SKM-1 (cell line): ENCODE results near the gene RFXAP.
A peak's percentile ranks its signal among the peaks of the same experiment; 100 is the strongest.

Source experiments
- DNase-seq: peaks from one replicate; lab custom pipeline; 2025; ENCODE audit not compliant: unreplicated experiment; lab: John Stamatoyannopoulos, UW

The RFXAP gene

DNA sequence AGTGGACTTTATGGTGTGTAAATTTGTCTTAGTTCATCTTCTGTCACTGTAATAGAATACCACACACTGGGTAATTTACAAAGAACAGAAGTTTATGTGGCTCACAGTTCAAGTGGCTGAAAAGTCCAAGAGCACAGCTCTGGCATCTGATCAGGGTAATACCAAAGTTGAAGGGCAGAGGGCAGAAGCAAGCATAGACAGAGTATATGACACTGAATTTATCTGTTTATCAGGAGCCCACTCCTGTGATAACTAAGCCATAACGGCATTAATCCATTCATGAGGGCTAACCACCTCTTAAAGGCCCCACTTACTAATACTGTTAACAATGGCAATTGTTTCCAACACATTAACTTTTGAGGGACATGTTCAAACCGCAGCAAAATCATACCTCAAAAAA lies 4.0 kb upstream of the RFXAP start:
- DNase-seq, result no peak

DNA sequence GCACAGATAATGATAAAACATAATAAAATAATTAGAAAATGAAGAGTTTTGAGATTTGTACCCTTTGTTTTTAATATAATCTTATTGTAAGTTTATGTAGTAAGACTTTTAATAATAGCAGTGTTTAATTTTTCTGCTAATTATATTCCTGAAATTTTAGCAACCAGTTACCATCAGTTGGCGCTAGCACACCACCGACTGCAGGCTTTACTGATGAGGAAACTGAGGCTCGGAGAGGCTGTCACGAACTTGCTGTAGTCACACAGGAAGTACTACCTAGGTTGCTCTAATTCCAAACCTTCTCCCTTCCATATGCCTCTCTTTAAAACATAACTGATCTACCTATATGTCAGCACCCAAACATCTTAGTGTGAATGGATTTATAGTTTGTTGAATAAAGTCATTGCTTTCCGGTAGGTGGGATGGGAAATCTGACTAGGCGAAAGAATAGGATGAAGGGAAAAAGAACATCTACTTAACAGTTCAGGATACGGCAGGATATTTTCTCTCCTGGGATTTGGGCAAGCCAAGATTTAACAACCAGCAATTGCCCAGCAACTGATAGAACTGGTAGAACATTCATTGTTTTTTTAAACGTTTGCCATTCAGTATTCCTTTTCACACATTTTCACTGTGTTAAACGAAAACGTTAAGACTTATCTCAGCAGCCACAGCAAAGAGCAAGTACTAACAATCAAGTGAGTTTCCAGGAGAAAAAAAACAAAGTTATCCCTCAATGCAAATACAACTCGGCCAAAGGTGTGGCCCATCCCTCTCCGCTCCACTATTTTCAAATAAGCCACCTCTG lies 822 bp upstream of the RFXAP start:
- no peak for DNase-seq

DNA sequence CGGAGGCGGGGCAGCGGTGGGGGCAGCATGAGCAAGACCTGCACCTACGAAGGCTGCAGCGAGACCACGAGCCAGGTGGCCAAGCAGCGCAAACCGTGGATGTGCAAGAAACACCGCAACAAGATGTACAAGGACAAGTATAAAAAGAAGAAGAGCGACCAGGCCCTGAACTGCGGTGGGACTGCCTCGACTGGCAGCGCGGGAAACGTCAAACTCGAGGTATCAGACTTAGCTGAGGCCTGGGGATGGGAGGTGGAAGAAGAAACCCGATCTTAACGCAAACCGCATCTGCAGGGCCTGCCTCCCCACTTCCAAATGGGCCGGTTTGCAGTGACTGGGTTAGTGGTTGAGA lies 693 bp downstream of the RFXAP start:
- DNase-seq, result peak; percentile 4

DNA sequence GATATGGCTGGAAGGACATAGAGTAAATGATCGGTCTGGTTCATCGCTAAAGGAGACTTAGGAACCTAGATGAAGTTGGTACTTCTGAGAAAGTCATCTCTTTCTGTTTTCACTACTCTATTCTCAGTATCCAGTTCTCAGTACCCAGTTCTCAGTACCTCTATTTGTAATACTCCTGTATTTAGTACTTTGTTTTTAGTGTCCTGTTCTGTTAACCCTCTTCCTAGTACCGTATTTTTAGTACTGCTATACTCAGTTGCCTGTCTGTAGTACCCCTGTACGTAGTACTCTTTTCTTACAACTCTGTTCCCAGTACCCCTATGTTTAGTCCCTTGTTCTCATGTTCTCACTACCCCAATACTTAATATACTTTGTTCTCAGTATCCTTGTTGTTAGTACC lies 1.2 kb downstream of the RFXAP start:
- no peak for DNase-seq

DNA sequence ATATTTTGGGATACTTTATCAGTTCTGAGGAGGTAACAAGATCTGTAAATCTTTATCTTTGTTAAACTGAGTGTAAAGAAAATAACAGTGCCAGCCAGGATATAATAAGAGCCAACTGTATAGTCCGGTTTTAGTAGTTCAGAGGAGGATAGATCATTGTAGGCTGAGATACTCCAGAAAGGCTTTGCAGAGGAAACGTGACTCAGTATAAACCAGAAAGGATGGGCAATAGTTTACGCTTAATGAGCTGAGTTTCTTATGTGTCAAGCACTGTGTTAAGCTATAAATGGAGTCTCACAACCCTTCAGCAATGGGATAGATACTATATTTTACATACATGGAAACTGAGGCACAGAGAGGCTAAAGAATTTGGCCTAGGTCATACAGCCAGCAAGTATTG lies 3.8 kb downstream of the RFXAP start:
- DNase-seq, result no peak

DNA sequence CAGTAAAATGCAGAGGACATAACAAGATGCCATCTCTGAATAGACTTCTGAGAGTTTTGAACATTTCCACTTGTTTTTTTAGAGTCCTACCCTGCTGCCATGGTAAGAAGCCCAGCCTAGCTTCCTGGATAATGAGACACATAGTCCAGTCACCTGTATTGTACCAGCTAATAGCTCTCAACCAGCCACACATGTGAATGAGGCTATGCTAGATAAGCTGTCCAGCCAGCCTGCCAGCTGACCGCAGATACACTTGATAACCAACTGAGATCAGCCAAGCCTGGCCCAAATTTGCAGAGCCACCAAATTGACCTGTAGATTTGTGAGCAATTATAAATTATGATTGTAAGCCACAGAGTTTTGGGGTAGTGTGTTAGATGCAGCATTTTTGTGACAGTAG lies 10.7 kb downstream of the RFXAP start:
- DNase-seq, result no peak

DNA sequence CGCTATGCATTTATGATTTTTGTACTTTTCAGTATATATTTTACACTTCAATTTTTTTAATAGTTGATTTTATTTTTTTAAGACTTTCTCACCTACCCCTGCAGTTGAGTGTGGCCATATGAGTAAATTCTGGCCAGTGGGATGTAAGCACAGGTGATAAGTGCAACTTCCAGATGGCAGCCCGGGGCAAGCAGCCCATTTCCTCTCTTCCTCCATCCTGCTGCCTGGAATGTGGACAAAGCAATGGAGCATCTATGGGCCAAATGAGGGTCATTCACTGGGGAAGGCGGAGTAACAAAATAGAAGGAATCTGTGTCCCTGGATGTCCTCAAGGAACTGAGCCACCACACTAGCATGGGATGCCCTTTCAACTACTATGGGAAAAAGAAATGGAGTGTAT lies 12.3 kb downstream of the RFXAP start:
- no peak for DNase-seq

DNA sequence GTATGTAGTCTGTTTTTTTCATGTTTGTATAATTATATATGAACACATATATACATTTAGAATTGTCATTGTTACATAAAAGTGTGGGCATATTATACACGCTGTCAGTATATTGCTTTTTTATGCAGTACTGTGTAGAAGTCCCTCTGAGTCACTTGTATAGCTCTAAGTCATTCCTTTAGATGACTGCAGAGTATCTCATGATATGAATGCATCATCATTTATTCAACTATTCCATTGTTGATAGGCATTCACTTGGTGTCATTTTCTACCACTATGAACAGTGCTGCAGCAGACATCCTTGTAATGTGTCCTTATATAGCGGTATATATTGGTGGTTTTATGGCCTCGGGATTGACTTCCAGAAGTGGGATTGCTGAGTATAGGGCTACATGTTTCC lies 15.3 kb downstream of the RFXAP start:
- no peak for DNase-seq

DNA sequence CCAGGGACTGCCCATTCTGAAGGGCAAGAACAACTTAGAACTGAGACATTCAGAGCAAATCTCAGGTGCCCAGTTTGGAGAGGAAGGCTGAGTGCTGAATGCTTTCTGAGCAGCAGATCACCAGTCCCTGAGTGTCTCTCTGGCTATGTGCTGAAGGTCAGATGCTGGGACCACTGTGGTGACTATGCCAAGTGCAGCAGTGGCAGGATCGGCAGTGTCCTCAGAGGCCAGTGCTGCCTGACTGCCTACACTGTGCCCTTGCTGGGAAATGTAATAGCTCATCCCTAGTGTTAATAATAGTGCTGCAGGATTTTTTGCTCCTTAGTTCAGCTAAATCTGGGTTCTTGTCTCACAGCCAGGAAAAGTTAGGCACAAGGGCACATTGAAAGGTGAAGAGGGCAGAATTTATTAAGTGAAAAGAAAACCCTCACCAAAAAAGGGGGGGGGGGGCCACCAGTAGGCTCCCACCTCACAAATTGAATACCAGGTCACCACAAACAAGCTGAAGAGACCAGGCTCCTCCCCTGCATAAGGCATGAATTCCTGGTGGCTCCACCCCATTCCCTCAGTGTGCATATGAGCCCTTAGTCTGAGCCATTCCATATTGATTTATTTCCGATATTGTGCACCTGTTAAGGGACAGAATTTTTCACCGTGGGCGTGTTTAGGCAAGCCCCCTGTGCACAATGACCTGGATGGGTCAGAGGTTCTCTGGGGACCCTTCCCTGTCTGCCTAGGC lies 18.5 kb downstream of the RFXAP start:
- no peak for DNase-seq

DNA sequence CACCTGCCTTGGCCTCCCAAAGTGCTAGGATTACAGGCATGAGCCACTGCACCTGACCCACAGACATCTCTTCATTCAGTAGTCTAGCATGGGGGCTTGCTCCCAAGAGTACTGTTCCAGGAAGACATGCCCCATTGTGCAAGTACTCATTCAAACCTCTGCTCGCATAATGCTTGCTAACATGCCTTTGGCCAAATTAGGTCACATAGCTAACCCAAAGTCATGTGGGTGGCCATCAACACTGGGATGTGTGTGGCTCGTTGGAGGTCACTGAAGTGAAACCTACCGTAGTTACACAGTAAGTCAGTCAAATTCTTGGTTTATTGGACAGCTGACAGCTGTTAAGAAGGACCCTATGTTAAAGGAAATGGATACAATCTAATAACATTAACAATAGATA lies 20.3 kb downstream of the RFXAP start:
- DNase-seq, result no peak

DNA sequence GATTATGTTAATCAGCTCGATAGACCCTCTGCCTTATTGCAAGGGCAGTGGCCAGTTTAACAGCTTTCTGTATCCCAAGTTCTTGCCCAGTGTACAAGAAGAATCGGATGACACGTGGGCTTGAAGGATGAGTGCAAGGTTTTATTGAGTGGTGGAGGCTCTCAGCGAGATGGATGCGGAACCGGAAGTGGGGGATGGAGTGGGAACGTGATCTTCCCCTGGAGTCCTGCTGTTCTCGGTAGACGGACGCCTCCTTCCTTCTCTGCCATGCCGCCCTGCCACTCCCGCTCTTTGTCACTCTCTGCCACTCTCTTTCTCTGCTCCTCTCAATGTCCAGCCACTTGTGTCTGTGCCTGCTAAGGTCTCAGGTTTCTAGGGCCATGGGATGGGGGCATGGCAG lies 21.0 kb downstream of the RFXAP start:
- DNase-seq, result no peak

DNA sequence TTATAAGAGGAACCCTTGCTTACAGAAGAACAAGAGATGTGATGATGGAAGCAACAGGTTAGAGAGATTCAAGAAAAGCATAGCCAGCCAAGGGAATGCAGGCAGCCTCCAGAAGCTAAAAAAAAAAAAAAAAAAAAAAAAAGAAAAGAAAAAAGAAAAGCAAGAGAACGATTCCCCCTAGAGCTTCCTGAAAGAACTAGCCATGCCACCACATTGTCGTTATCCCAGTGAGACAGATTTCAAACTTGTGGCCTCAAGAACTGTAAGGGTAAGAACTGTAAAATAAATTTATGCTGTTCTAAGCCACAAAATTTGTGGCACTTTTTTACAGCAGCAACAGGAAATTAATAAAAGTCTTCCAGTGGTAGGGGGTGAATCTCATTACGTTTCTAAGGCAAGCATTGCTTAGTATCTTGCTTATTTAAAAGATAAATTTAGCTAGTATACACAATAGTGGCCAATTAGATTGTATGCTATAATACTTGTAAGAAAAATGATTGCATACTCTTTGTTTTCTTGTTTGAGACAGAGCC lies 21.8 kb downstream of the RFXAP start:
- no peak for DNase-seq

DNA sequence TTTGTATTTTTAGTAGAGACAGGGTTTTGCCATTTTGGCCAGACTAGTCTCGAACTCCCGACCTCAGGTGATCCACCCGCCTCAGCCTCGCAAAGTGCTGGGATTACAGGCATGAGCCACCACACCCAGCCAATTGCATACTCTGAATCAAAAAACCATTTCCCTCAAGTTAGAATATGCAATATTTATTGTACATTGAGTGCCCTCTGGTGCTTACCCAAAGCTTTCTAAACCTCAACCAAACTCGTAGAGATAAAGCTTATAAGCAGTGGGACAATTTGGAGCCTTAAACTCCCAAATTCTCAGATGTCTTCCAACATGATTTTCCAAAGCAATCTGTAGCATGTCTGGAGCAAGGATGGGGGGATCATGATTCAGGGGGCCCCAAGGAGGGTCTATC lies 22.4 kb downstream of the RFXAP start:
- no peak for DNase-seq

DNA sequence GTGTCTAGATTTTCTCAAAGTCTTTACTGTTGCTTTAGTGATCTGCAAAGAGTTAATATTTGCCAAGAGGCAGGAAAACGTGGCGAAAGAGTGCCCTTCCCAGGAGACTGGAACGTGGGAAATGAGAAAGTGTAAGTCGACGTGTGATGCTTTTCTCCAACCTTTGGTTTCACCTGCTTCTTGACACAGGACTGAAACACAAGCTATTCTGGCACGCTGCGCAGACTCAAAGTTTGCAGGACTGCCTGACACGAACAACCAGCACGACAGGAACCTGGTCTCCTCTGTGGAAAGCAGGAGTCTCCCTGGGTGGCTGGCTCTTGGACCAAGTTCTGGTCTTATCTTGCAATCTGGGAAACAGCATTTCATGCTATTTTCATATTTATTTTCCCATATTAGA lies 28.6 kb downstream of the RFXAP start:
- DNase-seq, result no peak

DNA sequence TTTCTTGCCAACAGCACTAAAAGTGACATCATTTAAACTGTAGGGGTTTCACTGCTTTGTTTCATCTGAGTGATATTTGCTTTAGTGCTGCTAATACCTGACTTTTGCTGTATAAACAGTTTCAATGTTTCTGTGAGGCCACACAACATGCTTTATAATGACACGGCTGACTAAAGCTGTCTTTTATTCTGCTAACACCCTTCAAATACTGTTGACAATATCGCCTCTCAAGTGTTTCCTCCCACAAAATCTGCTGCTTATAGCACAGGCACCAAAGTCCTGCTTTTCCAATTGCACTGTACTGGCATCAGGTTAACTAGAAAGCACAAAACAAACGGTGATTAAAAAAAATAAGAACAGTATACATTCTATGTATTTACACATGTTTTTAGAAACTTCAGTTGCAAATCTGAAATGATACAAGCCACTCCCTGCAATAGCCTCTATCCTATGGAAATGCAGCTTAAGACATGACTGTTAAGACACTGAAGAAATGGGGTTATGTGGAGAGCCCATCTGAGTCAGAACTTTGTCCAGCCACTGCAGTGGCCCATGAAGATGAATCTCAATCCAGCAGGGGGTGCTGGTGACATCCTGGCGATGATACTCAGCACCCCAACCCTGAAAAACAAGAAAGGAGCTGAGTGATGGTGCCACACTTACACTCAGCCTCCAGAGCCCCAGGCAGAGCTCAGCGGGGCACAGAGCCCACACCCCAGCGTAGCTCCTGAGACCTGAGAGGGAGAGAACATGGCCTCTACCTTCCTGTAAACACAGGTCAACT lies 29.4 kb downstream of the RFXAP start:
- DNase-seq, result no peak

DNA sequence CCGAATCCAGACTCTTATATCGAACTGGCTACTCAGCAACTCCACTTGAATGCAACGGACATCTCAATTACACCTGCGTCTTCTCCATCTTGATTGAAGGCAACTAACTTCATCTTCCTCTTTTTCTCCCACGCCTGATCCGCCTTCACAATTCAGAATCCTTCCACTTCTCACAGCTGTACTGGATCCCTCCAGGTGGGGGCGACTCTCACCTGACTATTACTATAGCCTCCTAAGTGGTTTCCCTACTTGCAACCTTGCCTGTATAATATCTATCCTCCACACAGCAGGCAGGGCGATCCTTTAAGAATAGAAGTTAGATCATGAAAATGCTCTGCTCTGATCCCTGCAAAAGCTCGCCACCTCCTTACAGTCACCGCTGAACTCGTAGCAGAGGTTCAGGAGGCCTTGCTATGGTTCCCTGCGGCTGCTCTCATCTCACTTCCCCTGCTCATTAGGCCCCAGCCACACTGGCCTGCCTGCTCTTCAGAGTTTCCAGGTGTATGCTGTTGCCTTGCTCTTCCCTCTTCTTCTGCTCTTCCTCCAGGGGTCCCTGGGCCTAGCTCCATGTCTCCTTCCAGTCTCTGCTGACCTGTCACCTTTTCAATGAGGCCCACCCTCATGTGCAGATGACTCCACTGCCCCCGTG lies 31.9 kb downstream of the RFXAP start:
- peak; percentile 77 for DNase-seq

DNA sequence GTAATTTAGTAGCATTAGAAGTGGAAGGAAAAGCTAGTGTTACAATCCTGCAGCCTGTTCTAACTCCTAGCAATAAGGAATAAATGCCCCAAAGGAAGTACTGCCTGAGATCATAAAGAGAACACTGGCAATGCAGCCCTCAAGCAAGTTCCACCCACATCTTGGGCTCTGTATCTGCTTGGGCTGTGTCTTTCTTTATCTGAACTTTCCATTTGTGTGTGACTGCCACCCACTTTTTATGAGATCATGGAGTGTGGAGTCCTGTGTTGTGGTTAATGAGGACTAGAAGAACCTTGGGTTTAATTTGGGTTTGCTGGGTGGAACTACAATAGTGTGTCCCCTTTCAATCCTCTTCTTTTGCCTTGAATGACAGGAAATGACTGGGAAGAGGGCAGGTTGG lies 38.2 kb downstream of the RFXAP start:
- DNase-seq, result no peak

DNA sequence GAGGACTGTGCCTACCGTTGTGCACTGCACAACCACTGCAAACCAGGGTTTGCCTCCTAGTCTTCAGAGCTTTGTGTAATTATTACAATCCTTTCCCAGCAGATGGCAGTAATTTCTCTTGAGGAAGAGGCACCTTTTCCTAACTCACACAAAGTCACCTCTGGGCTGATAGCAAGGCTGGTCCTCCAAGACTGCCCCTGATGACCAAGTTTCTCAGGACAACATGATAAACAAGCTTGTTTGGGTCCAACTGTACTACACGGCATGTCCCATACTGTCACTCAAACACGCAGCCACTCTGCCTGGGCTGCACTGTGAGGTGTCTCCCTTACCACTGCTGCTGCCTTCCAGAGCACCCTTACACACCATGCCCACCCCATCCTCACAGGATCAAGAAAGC lies 39.3 kb downstream of the RFXAP start:
- DNase-seq, result peak; percentile 79

DNA sequence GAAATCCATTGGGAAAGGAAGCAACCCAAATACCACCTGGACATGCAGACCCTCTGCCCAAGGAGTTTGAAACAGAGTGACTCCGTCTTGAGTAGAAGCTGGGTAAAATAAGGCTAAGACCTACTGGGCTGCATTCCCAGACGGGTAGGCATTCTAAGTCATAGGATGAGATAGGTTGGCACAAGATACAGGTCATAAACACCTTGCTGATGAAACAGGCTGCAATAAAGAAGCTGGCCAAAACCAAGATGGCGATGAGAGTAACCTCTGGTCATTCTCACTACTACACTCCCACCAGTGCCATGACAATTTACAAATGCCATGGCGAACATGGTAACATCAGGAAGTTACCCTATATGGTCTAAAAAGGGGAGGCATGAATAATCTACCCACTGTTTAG lies 40.2 kb downstream of the RFXAP start:
- no peak for DNase-seq

DNA sequence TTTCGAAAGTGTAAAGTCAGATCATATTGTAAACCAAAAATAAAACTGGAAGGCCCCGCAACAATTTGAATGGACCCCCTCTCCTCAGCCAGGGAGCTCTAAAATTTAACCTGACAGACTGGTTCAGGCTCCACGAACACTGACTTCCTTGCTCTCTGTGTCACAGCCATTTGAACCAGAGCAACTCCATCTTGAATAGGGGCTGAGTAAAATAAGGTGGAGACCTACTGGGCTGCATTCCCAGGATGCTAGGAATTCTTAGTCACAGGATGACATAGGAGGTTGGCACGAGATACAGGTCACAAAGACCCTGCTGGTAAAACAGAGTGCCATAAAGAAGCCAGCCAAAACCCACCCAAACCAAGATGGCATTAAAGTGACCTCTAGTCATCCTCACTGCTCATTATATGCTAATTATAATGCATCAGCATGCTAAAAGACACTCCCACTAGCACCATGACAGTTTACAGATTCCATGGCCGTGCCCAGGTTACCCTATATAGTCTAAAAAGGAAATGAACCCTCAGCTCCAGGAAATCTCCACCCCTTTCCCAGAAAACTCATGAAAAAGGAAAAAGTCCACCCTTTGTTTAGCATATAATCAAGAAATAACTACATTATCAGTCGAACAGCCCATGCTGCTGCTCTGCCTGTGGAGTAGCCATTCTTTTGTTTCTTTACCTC lies 43.1 kb downstream of the RFXAP start:
- DNase-seq, result no peak

DNA sequence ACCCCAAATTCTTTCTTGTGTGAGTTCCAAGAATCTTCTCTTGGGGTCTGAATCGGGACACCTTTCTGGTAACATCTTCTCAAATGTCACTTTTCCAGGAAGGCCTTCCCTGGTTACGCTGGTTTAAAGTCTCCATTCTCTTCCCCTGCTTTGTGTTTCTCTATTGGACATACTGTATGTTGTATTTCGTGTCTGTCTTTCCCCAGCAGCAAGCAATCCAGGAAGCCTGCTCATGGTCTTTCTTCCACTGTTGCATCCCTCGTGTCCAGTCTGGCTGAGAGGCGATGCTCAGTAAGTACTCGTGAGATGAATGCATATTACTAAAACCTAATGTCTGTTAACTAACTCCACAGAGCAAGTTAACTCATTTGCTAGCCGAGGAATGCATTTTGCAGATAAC lies 43.7 kb downstream of the RFXAP start:
- DNase-seq, result no peak
